Measurements from ENCODE around the gene APLF. TPM values are rescaled to one million over a fixed set of nuclear protein-coding genes. Genes with fewer than 3 reads are reported as not detected.

APLF gene
- total and polyA plus RNA-seq, 2 experiments from 2014 or later: 3.0 to 3.7 TPM

DNA sequence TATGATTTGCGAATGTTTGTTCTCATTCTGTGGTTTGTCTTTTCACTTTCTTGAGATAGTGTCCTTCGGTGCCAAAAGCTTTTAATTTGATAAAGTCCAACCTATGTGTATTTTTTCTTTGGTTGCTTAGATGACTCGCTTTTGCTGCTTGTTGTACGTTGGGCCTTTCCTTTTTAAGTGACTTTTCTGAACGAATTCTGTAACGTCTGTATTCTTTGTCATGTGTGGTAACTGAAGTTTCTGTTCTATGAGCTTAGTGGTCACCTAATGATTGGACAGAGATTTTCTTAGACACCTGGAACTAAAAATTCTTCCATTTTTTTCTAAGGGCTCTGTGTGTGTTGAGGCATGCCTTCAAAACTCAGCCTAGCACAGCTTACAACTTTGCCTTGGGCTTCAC is 156.4 kb downstream of the APLF start:
- Mint-ChIP-seq H3K4me3 (no peak overlapping the region), H3K36me3 (ENCODE audit: low read depth) (no peaks in the 10 kb centered on the region; the same call in 1 of the 3 replicates), H3K9me3 (peaks cover 13% of the 10 kb centered on the region; the same call in 2 of the 3 replicates), H3K27me3 (ENCODE audit: insufficient read depth, low read depth, poor library complexity) (peaks cover under 1% of the 10 kb centered on the region), H3K4me1 (no peaks in the 10 kb centered on the region), H3K27ac (no peak overlapping the region)
- Histone ChIP-seq H2AFZ (no peak overlapping the region), H3K4me2 (no peak overlapping the region), H3K4me3 (no peak overlapping the region), H3K4me1 (ENCODE audit: insufficient read depth) (no peaks in the 10 kb centered on the region), H3F3A (replicated peaks; ENCODE audit: low read depth) (no peaks in the 10 kb centered on the region), H4K20me1 (replicated peaks; ENCODE audit: insufficient read depth) (no peaks in the 10 kb centered on the region), H3K9me2 (ENCODE audit: insufficient read depth) (no peaks in the 10 kb centered on the region), H3K27me3 (ENCODE audit: insufficient read depth) (no peaks in the 10 kb centered on the region), H3K36me3 (ENCODE audit: insufficient read depth) (no peaks in the 10 kb centered on the region), H3K79me2 (replicated peaks; ENCODE audit: insufficient read depth) (no peaks in the 10 kb centered on the region), H3K27ac (ENCODE audit: low read depth) (no peak overlapping the region)
- no peak for ATAC-seq
- no peak for DNase-seq (ENCODE audit: low spot score)
- TF ChIP-seq, protein P1, sequence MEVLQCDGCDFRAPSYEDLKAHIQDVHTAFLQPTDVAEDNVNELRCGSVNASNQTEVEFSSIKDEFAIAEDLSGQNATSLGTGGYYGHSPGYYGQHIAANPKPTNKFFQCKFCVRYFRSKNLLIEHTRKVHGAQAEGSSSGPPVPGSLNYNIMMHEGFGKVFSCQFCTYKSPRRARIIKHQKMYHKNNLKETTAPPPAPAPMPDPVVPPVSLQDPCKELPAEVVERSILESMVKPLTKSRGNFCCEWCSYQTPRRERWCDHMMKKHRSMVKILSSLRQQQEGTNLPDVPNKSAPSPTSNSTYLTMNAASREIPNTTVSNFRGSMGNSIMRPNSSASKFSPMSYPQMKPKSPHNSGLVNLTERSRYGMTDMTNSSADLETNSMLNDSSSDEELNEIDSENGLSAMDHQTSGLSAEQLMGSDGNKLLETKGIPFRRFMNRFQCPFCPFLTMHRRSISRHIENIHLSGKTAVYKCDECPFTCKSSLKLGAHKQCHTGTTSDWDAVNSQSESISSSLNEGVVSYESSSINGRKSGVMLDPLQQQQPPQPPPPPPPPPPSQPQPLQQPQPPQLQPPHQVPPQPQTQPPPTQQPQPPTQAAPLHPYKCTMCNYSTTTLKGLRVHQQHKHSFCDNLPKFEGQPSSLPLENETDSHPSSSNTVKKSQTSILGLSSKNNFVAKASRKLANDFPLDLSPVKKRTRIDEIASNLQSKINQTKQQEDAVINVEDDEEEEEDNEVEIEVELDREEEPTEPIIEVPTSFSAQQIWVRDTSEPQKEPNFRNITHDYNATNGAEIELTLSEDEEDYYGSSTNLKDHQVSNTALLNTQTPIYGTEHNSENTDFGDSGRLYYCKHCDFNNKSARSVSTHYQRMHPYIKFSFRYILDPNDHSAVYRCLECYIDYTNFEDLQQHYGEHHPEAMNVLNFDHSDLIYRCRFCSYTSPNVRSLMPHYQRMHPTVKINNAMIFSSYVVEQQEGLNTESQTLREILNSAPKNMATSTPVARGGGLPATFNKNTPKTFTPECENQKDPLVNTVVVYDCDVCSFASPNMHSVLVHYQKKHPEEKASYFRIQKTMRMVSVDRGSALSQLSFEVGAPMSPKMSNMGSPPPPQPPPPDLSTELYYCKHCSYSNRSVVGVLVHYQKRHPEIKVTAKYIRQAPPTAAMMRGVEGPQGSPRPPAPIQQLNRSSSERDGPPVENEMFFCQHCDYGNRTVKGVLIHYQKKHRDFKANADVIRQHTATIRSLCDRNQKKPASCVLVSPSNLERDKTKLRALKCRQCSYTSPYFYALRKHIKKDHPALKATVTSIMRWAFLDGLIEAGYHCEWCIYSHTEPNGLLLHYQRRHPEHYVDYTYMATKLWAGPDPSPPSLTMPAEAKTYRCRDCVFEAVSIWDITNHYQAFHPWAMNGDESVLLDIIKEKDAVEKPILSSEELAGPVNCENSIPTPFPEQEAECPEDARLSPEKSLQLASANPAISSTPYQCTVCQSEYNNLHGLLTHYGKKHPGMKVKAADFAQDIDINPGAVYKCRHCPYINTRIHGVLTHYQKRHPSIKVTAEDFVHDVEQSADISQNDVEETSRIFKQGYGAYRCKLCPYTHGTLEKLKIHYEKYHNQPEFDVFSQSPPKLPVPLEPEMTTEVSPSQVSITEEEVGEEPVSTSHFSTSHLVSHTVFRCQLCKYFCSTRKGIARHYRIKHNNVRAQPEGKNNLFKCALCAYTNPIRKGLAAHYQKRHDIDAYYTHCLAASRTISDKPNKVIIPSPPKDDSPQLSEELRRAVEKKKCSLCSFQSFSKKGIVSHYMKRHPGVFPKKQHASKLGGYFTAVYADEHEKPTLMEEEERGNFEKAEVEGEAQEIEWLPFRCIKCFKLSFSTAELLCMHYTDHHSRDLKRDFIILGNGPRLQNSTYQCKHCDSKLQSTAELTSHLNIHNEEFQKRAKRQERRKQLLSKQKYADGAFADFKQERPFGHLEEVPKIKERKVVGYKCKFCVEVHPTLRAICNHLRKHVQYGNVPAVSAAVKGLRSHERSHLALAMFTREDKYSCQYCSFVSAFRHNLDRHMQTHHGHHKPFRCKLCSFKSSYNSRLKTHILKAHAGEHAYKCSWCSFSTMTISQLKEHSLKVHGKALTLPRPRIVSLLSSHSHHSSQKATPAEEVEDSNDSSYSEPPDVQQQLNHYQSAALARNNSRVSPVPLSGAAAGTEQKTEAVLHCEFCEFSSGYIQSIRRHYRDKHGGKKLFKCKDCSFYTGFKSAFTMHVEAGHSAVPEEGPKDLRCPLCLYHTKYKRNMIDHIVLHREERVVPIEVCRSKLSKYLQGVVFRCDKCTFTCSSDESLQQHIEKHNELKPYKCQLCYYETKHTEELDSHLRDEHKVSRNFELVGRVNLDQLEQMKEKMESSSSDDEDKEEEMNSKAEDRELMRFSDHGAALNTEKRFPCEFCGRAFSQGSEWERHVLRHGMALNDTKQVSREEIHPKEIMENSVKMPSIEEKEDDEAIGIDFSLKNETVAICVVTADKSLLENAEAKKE (CRISPR knock-in tag; IDR thresholded peaks at IDR 0.05): no peak
- TF ChIP-seq ETS1 (IDR thresholded peaks at IDR 0.05) (no peak), EZH2 (IDR thresholded peaks at IDR 0.05; ENCODE audit: low read depth, unreplicated experiment) (no peak), ZNF114 (CRISPR knock-in tag; IDR thresholded peaks at IDR 0.05) (no peak), POLR2AphosphoS5 (IDR thresholded peaks at IDR 0.05; ENCODE audit: low read depth) (no peak)

DNA sequence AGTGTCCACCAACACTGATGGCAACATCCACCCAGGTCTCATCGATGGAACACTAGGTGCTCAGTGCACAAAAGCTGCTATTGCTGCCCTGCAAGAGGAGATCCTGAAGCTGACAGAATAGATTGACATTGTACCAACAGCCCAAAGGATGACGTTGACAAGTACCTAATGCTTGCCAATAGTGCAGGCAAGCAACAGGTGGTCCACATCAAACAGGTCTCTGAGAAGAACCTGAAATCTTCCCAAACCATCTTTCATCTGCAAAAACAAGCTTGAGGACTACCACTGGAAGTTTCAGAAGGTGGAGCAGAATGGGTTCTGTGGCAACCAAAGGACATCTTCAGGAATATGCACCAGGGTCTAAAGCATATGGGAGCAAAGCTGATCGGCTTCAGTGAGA is 160.2 kb downstream of the APLF start:
- Histone ChIP-seq H3K4me2 (no peak overlapping the region), H3K9me2 (ENCODE audit: insufficient read depth) (no peaks in the 10 kb centered on the region), H3K4me1 (ENCODE audit: insufficient read depth) (no peaks in the 10 kb centered on the region), H3K79me2 (replicated peaks; ENCODE audit: insufficient read depth) (no peaks in the 10 kb centered on the region), H3K27ac (ENCODE audit: low read depth) (no peak overlapping the region), H3K36me3 (ENCODE audit: insufficient read depth) (no peaks in the 10 kb centered on the region), H3K27me3 (ENCODE audit: insufficient read depth) (no peaks in the 10 kb centered on the region), H3K4me3 (no peak overlapping the region), H4K20me1 (replicated peaks; ENCODE audit: insufficient read depth) (no peaks in the 10 kb centered on the region), H2AFZ (no peak overlapping the region), H3F3A (replicated peaks; ENCODE audit: low read depth) (no peaks in the 10 kb centered on the region)
- ATAC-seq (no peak), DNase-seq (ENCODE audit: low spot score) (no peak)
- H3K4me1 Mint-ChIP-seq: no peaks in the 10 kb centered on the region
- H3K36me3 Mint-ChIP-seq (ENCODE audit: low read depth): no peaks in the 10 kb centered on the region; the same call in 2 of the 3 replicates
- peaks cover 10% of the 10 kb centered on the region; the same call in 1 of the 3 replicates for H3K9me3 Mint-ChIP-seq
- peaks cover 2% of the 10 kb centered on the region for H3K27me3 Mint-ChIP-seq (ENCODE audit: insufficient read depth, low read depth, poor library complexity)
- H3K4me3 Mint-ChIP-seq: no peak overlapping the region
- no peak overlapping the region for H3K27ac Mint-ChIP-seq
- no peak for TF ChIP-seq CREB1 (CRISPR knock-in tag; IDR thresholded peaks at IDR 0.05; ENCODE audit: low read depth)
- TF ChIP-seq CTCF (conservative IDR thresholded peaks at IDR 0.05; ENCODE audit: low read depth in 2 of 2): no peak
- no peak for TF ChIP-seq JUNB (IDR thresholded peaks at IDR 0.05; ENCODE audit: unreplicated experiment)
- no peak for TF ChIP-seq ZNF331 (CRISPR knock-in tag; IDR thresholded peaks at IDR 0.05; ENCODE audit: low read depth)
- no peak for TF ChIP-seq REST (IDR thresholded peaks at IDR 0.05; ENCODE audit: unreplicated experiment)
- no peak for TF ChIP-seq ZNF114 (CRISPR knock-in tag; IDR thresholded peaks at IDR 0.05)
